SK-N-SH treated with all-trans-retinoic acid at 6 μM for 48 hours (cell line): ENCODE data around the gene SLC19A3.

Experiments
- ARNTL ChIP-seq: fragments of 450-650 bp; formaldehyde crosslinking; IDR thresholded peaks from 2 replicates; pipeline ENCODE4 v1.5.0; 2020; ENCODE audit warnings: low read depth, mild to moderate bottlenecking, moderate library complexity, borderline replicate concordance
- CREB5 ChIP-seq: fragments of 250-450 bp; sonication (Bioruptor Pico); IDR thresholded peaks from 2 replicates; pipeline ENCODE4 v1.5.1; 2020; ENCODE audit warnings: low read depth, mild to moderate bottlenecking, moderate library complexity
- CSDC2 ChIP-seq: fragments of 250-450 bp; sonication (Bioruptor Pico); IDR thresholded peaks from 2 replicates; pipeline ENCODE4 v1.5.0; 2020; ENCODE audit warnings: mild to moderate bottlenecking, moderate library complexity
- ESRRG ChIP-seq: fragments of 250-450 bp; sonication (Bioruptor Pico); IDR thresholded peaks from 2 replicates; pipeline ENCODE4 v1.6.1; 2021; ENCODE audit warnings: mild to moderate bottlenecking
- ISL1 ChIP-seq: fragments of 250-450 bp; sonication (Bioruptor Pico); IDR thresholded peaks from 2 replicates; pipeline ENCODE4 v2.1.2; 2022; ENCODE audit warnings: mild to moderate bottlenecking, moderate library complexity
- OSR1 ChIP-seq: fragments of 250-450 bp; sonication (Bioruptor Pico); IDR thresholded peaks from 2 replicates; pipeline ENCODE4 v1.8.0; 2022; ENCODE audit warnings: moderate library complexity, mild to moderate bottlenecking, inconsistent platforms
- PATZ1 ChIP-seq: fragments of 250-450 bp; sonication (Bioruptor Pico); IDR thresholded peaks from 2 replicates; pipeline ENCODE4 v1.8.0; 2020; ENCODE audit warnings: mild to moderate bottlenecking, moderate library complexity, borderline replicate concordance
- PPARA ChIP-seq: fragments of 250-450 bp; sonication (Bioruptor Pico); IDR thresholded peaks from 2 replicates; pipeline ENCODE4 v1.5.0; 2020; ENCODE audit warnings: mild to moderate bottlenecking, borderline replicate concordance
- RARB ChIP-seq: fragments of 250-450 bp; sonication (Bioruptor Pico); IDR thresholded peaks from 2 replicates; pipeline ENCODE4 v1.8.0; 2021; ENCODE audit warnings: mild to moderate bottlenecking, moderate library complexity
- TSHZ2 ChIP-seq: fragments of 250-450 bp; sonication (Bioruptor Pico); IDR thresholded peaks from 2 replicates; pipeline ENCODE4 v1.5.0; 2020; ENCODE audit warnings: mild to moderate bottlenecking, moderate library complexity
- ZNF565 ChIP-seq: fragments of 450-650 bp; formaldehyde crosslinking; conservative IDR thresholded peaks from 2 replicates; pipeline ENCODE4 v1.5.0; 2020; ENCODE audit warnings: low read depth, mild to moderate bottlenecking, moderate library complexity
- ZNF70 ChIP-seq: fragments of 450-650 bp; formaldehyde crosslinking; IDR thresholded peaks from 2 replicates; pipeline ENCODE4 v1.5.0; 2020; ENCODE audit warnings: mild to moderate bottlenecking, moderate library complexity
- ZNF8 ChIP-seq: fragments of 450-650 bp; formaldehyde crosslinking; IDR thresholded peaks from 2 replicates; pipeline ENCODE4 v1.5.0; 2020; ENCODE audit warnings: mild to moderate bottlenecking, moderate library complexity

- TF ChIP-seq ESRRG (CRISPR knock-in tag) (no peak), CREB5 (CRISPR knock-in tag) (no peak), ZNF8 (no peak), CSDC2 (CRISPR knock-in tag) (no peak), RARB (CRISPR knock-in tag) (no peak), TSHZ2 (CRISPR knock-in tag) (no peak), ZNF70 (CRISPR knock-in tag) (no peak), ISL1 (CRISPR knock-in tag) (no peak), PATZ1 (no peak), PPARA (CRISPR knock-in tag) (no peak), ZNF565 (no peak), ARNTL (CRISPR knock-in tag) (no peak), OSR1 (CRISPR knock-in tag) (no peak)
Measured at GRCh38 chr2:227671170-227671905, 46.5 kb downstream of the SLC19A3 start.
